Measurements from ENCODE around the gene DUOXA1. TPM values are rescaled to one million over a fixed set of nuclear protein-coding genes. Genes with fewer than 3 reads are reported as not detected.

DUOXA1 gene
- total and polyA plus RNA-seq, 9 of the 15 experiments (the other 6 are each of a cell fraction or from before 2014, with no cell fraction given) = 0.17 to 0.74 (median 0.24) TPM; not detected in 6

- TF ChIP-seq CEBPZ (IDR thresholded peaks at IDR 0.05; ENCODE audit: borderline replicate concordance, low read depth, low read length) (no peak), ZNF12 (CRISPR knock-in tag; IDR thresholded peaks at IDR 0.05) (no peak), E2F8 (IDR thresholded peaks at IDR 0.05; ENCODE audit: low read depth, partially characterized antibody) (no peak), KDM5B (IDR thresholded peaks at IDR 0.05; ENCODE audit: insufficient replicate concordance, low read depth, low read length) (no peak)
Observed at GRCh38 chr15:45168751-45169551, 39.3 kb upstream of the DUOXA1 start (continued).
